ENCODE data around the gene NDUFB10.
"Not testable (repeated sequence)": the region's sequence is repeated elsewhere in the genome, so short reads cannot be mapped to it uniquely, and the experiment has no call there.

The NDUFB10 gene

DNA sequence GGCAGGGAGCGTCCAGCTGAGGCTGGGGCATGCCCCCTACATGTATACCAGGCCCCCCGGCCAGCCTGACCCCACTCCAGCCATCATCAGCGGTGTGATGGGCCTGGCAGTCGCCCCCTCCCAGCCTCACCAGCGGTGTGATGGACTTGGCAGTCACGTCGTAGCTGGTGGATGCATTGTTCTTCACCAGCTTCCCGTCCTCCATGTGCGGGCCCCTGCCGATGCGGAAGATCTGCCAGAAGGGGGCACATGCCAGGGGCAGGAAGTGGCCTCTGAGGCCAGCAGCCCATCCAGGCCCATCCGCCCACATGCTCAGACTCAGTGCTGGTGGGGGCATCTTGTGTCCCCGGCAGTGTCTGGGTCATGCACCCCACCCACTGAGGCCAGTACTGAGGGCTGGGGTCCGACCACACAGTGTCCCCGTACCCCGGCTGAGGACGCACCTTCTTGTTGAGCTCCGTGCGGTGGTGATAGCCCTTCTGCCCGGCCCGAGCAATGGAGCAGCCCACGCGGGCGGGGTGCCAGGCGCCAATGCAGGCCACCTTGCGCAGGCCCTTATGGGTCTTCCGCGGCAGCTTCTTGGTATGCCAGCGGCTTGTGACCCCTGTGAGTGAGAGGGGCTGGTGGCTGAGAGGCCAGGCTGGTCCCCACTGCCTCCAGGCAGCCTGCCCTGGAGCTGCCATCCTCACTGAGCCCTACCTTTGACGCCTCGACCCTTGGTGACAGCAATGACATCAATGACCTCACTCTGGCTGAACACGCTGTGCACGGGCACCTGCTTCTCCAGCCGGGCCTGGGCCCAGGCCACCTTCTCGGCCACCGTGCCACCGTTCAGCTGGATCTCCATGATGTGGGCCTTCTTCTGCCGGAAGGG lies 12.6 kb upstream of the NDUFB10 start:
- no peak for DNase-seq (ENCODE audit: low read depth)

DNA sequence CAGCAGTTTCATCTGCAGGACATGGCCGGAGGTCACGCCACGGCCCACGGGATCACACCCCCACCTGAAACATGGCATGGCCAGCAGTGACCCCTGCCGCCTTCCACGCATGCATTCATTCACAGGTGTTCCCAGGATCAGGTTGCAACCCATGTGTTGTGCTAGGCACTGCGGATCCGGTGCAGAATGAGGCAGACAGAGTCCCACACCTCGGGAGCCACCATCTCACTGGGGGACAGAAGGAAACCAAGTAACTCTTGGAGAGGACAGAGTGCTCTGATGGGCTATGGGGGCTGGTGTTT lies 12.0 kb upstream of the NDUFB10 start:
- DNase-seq (ENCODE audit: low read depth), result no peak

DNA sequence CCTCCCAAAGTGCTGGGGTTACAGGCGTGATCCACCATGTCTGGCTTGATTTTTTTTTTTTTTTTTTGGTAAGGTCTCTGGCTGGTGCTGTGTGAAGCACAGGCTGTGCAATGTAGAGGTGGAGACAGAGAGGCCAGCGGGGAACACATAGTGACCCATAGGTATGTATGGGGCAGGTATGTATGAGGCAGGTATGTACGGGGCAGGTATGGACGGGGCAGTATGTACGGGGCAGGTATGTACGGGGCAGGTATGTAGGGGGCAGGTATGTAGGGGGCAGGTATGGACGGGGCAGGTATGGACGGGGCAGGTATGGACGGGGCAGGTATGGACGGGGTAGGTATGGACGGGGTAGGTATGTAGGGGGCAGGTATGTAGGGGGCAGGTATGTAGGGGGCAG lies 9.8 kb upstream of the NDUFB10 start:
- no peak for DNase-seq (ENCODE audit: low read depth)

DNA sequence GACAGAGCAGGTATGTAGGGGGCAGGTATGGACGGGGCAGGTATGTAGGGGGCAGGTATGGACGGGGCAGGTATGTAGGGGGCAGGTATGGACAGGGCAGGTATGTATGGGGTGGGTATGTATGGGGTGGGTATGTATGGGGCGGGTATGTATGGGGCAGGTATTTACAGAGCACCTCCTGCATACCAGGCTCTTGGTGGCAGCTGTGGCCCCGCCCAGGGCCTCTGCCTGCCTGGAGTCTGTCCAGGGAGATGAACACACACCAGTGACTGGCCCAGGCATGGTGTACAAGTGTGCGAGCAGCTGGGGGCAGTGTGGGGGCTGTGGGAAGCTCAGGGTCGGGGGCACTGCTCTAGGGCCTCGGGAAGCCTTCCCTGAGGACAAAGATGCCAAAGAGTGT lies 9.3 kb upstream of the NDUFB10 start:
- no peak for DNase-seq (ENCODE audit: low read depth)

DNA sequence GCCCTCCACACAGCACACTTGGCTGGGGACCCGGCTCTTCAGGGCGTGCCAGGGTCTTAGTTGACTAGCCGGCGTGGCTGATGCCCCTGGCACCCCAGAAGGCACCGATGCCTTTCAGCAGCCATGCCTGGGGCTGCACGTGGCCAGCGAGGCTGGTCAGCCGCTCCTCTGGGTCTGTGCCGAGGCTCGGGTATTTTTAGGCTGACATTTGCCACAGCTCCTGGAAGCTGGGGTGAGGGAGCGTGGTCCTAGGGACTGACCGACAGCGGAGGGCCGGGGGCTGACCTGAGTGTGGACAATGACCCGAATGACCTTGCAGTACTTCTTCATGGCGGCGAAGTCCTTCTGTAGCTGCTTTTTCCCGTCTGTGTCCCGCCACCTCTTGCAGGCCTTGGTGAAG lies 8.8 kb upstream of the NDUFB10 start:
- DNase-seq (ENCODE audit: low read depth), result no peak

- no peak for DNase-seq (ENCODE audit: low read depth)
These were observed 5.6 kb upstream of the NDUFB10 start for GRCh38 chr16:1953734-1954133.

DNA sequence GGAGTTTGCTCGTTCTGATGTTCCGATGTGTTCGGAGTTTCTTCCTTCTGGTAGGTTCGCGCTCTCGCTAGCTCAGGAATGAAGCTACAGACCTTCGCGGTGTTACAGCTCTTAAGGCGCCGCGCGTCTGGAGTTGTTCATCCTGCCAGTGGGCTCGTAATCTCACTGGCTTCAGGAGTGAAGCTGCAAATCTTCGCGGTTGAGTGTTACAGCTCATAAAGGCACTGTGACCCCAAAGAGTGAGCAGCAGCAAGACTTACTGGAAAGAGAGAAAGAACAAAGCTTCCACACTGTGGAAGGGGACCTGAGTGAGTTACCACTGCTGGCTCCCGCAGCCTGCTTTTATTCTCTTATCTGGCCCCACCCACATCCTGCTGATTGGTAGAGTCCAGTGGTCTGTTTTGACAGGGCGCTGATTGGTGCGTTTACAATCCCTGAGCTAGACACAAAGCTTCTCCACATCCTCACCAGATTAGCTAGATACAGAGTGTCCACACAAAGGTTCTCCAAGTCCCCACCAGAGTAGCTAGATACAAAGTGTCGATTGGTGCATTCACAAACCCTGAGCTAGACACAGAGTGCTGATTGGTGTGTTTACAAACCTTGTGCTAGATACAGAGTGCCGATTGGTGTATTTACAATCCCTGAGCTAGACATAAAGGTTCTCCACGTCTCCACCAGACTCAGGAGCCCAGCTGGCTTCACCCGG lies 1.8 kb upstream of the NDUFB10 start:
- not testable (repeated sequence) for DNase-seq (ENCODE audit: low read depth)

DNA sequence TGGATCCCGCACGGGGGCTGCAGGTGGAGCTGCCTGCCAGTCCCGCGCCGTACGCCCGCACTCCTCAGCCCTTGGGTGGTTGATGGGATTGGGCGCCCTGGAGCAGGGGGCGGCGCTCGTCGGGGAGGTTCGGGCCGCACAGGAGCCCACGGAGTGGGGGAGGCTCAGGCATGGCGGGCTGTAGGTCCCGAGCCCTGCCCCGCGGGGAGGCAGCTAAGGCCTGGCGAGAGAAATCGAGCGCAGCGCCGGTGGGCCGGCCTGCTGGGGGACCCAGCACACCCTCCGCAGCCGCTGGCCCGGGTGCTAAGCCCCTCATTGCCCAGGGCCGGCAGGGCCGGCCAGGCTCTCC lies 1.2 kb upstream of the NDUFB10 start:
- not testable (repeated sequence) for DNase-seq (ENCODE audit: low read depth)

DNA sequence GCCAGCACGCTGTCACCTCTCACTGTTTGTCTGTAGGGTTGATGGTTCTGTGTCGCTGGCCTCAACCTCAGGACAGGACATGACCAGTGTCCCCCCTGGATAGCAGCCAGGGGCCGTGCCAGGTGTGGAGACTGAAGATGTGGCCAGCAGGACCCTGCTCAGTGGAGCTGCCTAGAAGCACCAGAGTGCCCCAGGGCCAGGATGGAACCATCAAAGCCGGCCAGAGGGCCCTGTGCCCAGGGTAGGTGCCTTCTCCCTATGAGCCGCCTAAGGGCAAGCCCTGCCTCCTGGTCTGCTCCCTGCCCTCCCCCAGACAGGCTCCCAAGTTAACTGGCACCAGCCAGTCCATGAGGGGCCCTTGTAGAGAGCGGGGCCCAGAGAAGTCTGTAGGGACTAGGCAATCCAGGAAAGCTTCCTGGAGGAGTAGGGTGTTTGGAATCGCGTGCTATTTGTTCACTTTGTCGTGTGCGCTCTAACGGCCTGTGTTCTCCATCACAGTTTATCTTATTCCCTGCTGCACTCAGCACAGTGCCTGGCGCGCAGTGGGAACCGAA lies 546 bp upstream of the NDUFB10 start:
- DNase-seq (ENCODE audit: low read depth), result no peak

- DNase-seq (ENCODE audit: low read depth), result no peak
These were observed 1.6 kb downstream of the NDUFB10 start for GRCh38 chr16:1960665-1961630.

GRCh38 chr16:1961651-1962067 lies 2.3 kb downstream of the NDUFB10 start:
- DNase-seq (ENCODE audit: low read depth), result no peak

GRCh38 chr16:1962161-1963153 lies 3.1 kb downstream of the NDUFB10 start:
- not testable (repeated sequence) for DNase-seq (ENCODE audit: low read depth)

- DNase-seq (ENCODE audit: low read depth), result no peak
These were observed 4.6 kb downstream of the NDUFB10 start for GRCh38 chr16:1963806-1964505.

DNA sequence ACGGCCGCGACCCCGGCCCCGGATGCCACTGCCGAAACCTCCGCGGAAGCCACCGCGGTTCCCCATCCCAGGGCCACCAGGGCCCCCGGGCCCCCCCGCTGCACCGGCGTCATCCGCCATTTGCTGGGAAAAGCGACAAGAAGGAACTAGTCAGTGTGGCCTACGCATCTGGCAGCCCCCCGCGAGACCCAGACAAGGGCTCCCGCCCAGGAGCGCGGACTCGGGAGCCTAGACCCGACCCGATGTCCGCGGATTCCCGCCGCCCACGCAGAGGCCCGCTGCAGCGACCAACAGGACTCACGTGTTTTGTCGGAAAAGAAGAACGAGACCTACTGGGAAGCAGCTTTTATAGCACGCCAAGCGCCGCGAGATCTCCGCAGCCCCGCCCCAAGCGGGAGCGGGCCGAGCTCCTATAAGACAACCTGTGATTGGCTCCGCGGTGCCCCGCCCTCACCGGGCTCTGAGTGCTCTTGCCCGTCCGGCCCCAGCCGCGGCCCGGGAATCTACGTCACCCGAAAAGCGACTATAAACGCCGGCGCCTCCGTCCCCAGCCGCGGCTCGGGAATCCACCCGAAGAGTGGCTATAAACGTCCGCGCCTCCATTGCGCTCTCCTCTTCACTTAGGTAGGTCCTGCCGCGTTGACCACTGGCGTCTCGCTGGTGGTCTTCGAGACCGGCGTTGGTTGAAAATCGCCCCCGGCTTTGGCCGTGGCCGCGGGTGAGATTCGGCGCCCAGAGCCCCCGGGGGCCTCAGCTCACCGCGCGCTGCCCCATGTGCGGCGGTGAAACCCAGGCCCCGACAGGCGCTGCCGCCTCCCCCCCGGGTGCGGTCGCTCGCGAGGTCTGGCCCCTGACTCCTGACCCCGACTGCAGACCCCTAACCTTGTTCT lies 5.4 kb downstream of the NDUFB10 start, which contains the start of gene RPS2:
Gene RPS2, minus strand, starts transcription at position 321 of the 890 bp plus-strand sequence. Its CDS starts 201 bp downstream, at position 120.
- peak; percentile 98 for DNase-seq (ENCODE audit: low read depth)

DNA sequence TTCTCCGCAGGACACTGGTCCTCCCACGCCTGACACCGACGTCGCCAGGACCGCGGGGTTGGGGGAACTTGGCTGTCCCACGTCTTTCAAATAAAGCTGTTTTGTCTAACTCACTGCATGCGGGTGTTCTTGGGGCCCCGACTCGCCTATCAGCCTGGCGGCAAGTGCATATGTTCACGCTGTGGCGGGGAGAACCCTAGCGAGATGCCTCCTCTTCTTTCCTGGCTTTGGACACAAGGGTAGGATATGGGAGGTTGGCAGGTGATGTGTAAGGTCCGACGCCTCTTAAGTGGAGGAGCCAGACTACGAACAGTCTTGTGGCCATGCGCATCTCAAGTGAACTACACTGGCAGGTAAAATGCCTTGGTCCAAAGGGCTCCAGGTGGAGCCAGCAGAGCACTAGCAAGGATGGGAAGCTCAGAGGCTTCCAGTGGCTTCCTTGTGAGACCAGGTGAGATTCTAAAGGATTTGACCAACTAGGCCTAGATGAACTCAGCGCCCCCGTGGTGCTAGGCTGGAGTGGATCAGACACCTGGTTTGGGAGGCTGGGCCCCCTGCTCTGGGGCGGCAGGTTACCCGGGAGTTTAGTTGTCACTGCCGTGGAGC lies 6.2 kb downstream of the NDUFB10 start:
- no peak for DNase-seq (ENCODE audit: low read depth)

- DNase-seq (ENCODE audit: low read depth), result no peak
These were observed 7.1 kb downstream of the NDUFB10 start, which contains the start of gene RNF151 for GRCh38 chr16:1966460-1966859. Gene RNF151 (plus strand): TSS chr16:1966856. CDS start chr16:1966882, 26 bp downstream.

GRCh38 chr16:1968146-1968953 lies 9.0 kb downstream of the NDUFB10 start:
- no peak for DNase-seq (ENCODE audit: low read depth)
